ENCODE results near the gene NELFCD.

NELFCD gene

GRCh38 chr20:59025511-59025910, 44.5 kb downstream of the NELFCD start:
- TF ChIP-seq TEAD4 (IDR thresholded peaks at IDR 0.05) (no peak), YY1 (IDR thresholded peaks at IDR 0.05; ENCODE audit: low read depth) (no peak), FOXM1 (IDR thresholded peaks at IDR 0.05; ENCODE audit: borderline replicate concordance, low read depth) (no peak), EGR1 (IDR thresholded peaks at IDR 0.05) (no peak), NFIC (IDR thresholded peaks at IDR 0.05) (no peak), RAD21 (IDR thresholded peaks at IDR 0.05; ENCODE audit: low read depth) (no peak), REST (IDR thresholded peaks at IDR 0.05; ENCODE audit: low read depth) (no peak), CEBPB (IDR thresholded peaks at IDR 0.05) (no peak), ZBTB7A (IDR thresholded peaks at IDR 0.05; ENCODE audit: low read depth) (no peak), EP300 (IDR thresholded peaks at IDR 0.05; ENCODE audit: borderline replicate concordance) (no peak)

GRCh38 chr20:59026904-59027740, 46.1 kb downstream of the NELFCD start:
- TF ChIP-seq FOXM1 (IDR thresholded peaks at IDR 0.05; ENCODE audit: borderline replicate concordance, low read depth) (no peak), EGR1 (IDR thresholded peaks at IDR 0.05) (no peak), CEBPB (IDR thresholded peaks at IDR 0.05) (no peak), TAF1 (IDR thresholded peaks at IDR 0.05; ENCODE audit: low read depth) (no peak), REST (IDR thresholded peaks at IDR 0.05; ENCODE audit: low read depth) (no peak), USF1 (IDR thresholded peaks at IDR 0.05) (no peak), CREB1 (IDR thresholded peaks at IDR 0.05; ENCODE audit: low read depth) (no peak), RAD21 (IDR thresholded peaks at IDR 0.05; ENCODE audit: low read depth) (no peak), TEAD4 (IDR thresholded peaks at IDR 0.05) (no peak), EP300 (IDR thresholded peaks at IDR 0.05; ENCODE audit: borderline replicate concordance) (no peak), ZBTB7A (IDR thresholded peaks at IDR 0.05; ENCODE audit: low read depth) (no peak), YY1 (IDR thresholded peaks at IDR 0.05; ENCODE audit: low read depth) (no peak), MAX (IDR thresholded peaks at IDR 0.05) (no peak), NFIC (IDR thresholded peaks at IDR 0.05) (no peak), TCF12 (IDR thresholded peaks at IDR 0.05; ENCODE audit: low read depth) (no peak)

GRCh38 chr20:59027741-59028320, 46.8 kb downstream of the NELFCD start:
- no peak for TF ChIP-seq TAF1 (IDR thresholded peaks at IDR 0.05; ENCODE audit: low read depth)
- TF ChIP-seq CEBPB (IDR thresholded peaks at IDR 0.05) = no peak
- TF ChIP-seq TEAD4 (IDR thresholded peaks at IDR 0.05) = no peak
- no peak for TF ChIP-seq EGR1 (IDR thresholded peaks at IDR 0.05)
- no peak for TF ChIP-seq EP300 (IDR thresholded peaks at IDR 0.05; ENCODE audit: borderline replicate concordance)
- TF ChIP-seq FOXM1 (IDR thresholded peaks at IDR 0.05; ENCODE audit: borderline replicate concordance, low read depth) = no peak
- TF ChIP-seq NFIC (IDR thresholded peaks at IDR 0.05) = no peak

GRCh38 chr20:59028812-59029211, 47.8 kb downstream of the NELFCD start:
- no peak for TF ChIP-seq TEAD4 (IDR thresholded peaks at IDR 0.05)
- no peak for TF ChIP-seq CEBPB (IDR thresholded peaks at IDR 0.05)

- TF ChIP-seq CREB1 (IDR thresholded peaks at IDR 0.05; ENCODE audit: low read depth) (no peak), EGR1 (IDR thresholded peaks at IDR 0.05) (no peak), CEBPB (IDR thresholded peaks at IDR 0.05) (no peak), YY1 (IDR thresholded peaks at IDR 0.05; ENCODE audit: low read depth) (no peak), MAX (IDR thresholded peaks at IDR 0.05) (no peak), FOXM1 (IDR thresholded peaks at IDR 0.05; ENCODE audit: borderline replicate concordance, low read depth) (no peak), ZBTB7A (IDR thresholded peaks at IDR 0.05; ENCODE audit: low read depth) (no peak), NFIC (IDR thresholded peaks at IDR 0.05) (no peak)
Measured at GRCh38 chr20:59030911-59031563, 50.0 kb downstream of the NELFCD start.

- TF ChIP-seq USF1 (IDR thresholded peaks at IDR 0.05) (peak; percentile 72), EP300 (IDR thresholded peaks at IDR 0.05; ENCODE audit: borderline replicate concordance) (no peak)
Measured at GRCh38 chr20:59031564-59032022, 50.5 kb downstream of the NELFCD start.
